Dermis blood vessel endothelial cell (primary cell): ENCODE results near the gene VAPA. TPM values are rescaled to one million over a fixed set of nuclear protein-coding genes. Genes with fewer than 3 reads are reported as not detected.
A peak's percentile ranks its signal among the peaks of the same experiment; 100 is the strongest.
"Not testable (repeated sequence)": the region's sequence is repeated elsewhere in the genome, so short reads cannot be mapped to it uniquely, and the experiment has no call there.

Experiments used
- DNase-seq: peaks from one replicate; pipeline ENCODE4 v3.0.0; 2010
- total RNA-seq: library from RNA; depleted of rRNA; stranded (reverse); fragments of >200 nt; gene quantifications from 2 replicates; pipeline ENCODE4 v1.2.3, GENCODE V29; 2014

Gene VAPA
- total RNA-seq, 1 donor from 2014 or later, result 261 TPM

DNA sequence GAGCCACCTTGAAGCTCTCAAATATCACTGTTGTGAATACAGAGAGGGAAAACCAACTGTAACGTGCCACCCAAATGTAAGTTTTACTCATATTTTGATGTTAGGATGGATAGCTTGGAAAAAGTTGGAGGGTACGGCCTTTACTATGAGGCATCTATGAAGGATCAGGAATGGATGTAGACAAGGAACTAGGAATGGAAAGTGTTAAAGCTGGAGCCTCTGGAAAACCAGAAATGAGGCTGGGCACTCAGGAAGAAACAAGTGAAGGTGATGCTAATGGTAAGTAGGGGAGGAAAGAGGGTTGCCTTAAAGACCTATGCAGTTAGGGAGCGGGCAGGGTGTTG lies 27.8 kb upstream of the VAPA start:
- no peak for DNase-seq

DNA sequence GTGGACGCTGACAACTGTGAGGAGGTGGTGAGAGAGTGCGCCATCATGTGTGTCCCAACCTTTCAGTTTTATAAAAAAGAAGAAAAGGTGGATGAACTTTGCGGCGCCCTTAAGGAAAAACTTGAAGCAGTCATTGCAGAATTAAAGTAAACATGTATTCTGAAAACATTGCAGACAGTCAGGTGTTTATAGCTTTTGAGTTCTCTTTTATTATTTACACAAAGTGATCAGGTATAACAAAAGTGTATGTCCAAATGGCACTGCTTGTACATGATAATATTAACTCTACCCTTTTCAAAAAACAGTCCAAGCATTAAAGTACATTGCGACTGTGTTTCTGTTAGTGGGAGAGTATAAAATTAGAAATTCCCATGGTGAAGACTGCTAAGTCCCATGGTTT lies 25.8 kb upstream of the VAPA start:
- DNase-seq, result no peak

DNA sequence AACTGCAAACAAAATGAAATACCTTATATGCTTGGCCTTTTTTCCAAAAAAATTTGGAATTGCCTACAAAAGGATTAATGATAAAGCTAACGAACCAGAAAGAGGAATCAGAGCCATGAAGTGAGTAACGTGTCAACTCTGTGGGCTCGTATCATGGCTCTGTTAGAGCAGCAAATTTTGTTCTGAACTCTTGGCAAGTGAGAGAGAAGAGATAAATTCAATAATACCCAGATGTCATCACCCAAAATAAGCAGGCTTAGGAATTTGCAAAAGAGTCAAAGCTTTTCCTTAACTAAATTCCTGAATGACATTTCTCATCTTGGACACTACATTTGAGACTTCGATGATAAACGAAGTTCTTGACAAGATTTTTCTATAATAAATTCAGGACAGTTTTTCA lies 23.6 kb upstream of the VAPA start:
- no peak for DNase-seq

DNA sequence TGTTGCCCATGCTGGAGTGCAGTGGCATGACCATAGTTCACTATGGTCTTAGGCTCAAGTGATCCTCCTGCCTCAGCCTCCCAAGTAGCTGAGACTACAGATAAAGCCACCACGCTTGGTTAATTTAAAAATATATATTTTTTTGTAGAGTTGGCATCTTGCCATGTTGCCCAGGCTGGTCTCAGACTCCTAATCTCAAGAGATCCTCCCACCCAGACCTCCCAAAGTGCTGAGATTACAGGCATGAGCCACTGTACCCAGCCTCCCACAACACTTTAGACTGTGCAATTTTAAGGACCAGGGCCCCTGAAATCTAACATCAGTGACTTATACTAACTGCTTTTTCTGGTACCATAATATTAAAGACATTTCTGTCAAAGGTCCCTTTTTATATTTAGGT lies 22.9 kb upstream of the VAPA start:
- DNase-seq, result no peak

DNA sequence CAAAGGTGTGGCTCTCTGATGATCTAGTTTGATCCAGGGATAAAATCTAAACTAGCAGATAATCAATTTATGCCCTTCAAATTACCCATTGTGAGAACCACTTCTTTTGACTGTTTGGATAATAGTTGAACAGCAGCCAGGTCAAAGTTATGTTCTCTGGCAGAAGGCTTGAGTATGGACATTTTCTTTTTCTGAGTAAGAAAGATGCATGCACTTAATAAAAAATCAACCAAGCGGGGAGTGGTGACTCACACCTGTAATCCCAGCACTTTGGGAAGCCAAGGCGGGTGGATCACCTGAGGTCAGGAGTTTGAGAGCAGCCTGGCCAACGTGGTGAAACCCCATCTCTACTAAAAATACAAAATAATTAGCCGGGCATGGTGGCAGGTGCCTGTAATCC lies 22.3 kb upstream of the VAPA start:
- DNase-seq, result not testable (repeated sequence)

DNA sequence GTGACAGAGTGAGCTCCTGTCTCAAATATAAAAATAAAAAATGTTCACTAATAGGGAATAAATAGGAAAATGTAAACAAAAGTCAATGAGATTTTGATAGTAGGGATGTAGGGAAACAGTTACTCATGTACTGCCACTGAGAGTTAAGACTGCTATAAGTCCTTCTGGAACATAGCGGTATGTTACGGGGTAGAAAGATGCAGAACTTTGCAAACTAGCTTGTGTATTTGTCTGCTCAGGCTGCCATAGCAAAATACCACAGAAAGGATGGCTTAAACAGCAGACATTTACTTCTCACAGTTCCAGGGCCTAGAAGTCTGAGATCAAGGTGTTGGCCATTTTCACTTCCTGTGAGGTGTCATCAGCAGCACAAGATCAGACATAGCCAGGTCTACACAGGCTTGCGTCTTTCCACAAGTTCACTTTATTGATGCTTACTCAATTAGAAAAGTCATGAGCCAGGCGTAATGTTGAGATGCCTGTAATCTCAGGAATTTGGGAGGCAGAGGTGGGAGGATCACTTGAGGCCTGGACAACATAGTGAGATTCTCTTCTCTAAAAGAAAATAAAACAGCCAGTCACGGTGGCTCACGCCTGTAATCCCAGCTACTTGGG lies 19.3 kb upstream of the VAPA start:
- no peak for DNase-seq

DNA sequence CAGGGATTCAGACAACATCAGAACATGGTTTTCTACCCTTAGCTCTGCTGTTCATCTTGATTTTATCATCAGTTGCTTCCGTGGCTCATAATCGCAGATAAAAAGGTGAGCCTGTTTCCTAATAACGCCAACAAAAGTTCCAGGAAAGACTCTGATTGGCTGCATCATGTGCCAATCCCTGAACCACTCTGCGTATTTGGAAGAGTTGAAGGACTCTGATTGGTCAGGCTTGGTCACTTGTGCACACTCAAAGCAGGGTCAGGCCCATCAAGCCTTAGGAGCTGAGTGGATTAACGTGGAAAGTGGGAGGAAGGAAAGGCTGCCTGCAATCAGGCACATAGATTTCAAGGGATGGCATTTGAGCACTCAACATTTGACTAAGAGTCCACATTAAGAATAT lies 16.7 kb upstream of the VAPA start:
- no peak for DNase-seq

DNA sequence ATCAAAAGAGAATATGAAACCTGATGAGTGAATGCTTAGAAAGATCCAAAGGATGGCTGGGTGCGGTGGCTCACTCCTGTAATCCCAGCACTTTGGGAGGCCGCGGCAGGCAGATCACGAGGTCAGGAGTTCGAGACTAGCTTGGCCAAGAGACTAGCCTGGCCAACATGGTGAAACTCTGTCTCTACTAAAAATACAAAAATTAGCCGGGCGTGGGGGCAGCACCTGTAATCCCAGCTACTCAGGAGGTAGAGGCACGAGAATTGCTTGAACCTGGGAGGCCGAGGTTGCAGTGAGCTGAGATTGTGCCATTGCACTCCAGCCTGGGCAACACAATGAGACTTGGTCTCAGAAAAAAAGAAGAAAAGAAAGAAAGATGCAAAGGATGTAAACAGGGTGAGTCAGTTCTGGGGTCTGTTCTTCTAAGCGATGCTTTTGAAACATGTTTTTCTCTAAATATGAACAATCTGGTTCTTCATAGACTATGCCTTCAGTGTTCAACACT lies 16.0 kb upstream of the VAPA start:
- not testable (repeated sequence) for DNase-seq

DNA sequence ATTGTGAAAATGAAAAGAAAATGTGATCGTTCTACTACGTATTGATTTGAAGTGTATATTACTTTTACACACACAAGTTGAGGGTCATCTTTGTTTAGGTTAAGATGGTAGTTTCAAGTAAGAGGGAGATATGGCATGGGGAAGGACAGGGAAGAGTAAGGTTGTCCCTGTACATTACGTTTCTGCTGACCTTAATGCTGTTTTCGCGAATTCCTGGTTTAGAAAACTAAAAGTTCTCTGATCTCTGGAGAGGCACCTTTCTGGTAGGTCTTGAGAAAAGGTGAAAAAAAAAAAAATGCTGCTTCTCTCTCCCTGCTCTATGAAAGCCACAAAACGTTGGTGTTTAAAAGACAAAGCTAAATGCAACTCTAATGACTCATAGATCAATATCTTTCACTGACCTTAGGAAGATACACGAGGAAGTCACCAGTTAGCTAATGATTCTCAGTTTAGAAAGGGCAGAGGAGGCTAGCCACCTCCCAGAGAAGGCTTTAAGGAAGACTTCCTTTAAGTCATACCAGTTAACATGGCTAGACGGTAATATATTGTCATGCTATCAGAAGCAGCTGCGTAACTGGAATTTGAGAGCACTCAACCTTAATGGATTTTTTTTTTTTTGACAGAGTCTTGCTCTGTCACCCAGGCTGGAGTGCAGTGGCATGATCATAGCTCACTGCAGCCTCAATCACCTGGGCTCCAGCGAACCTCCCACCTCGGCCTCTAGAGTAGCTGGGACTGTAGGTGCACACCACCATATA lies 14.8 kb upstream of the VAPA start:
- DNase-seq, result peak; percentile 30

DNA sequence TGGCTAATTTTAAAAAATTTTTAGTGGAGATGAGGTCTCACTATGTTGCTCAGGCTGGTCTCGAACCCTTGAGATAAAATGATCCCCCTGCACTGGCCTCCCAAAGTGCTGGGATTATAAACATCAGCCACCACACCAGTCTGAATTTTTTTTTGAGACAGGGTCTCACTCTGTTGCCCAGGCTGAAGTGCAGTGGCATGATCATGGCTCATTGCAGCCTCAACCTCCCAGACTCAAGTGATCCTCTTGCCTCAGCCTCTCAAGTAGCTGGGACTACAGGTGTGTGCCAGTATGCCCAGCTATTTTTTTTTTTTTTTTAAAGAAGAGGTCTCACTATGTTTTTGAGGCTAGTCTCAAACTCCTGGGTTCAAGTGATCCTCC lies 14.3 kb upstream of the VAPA start:
- not testable (repeated sequence) for DNase-seq

DNA sequence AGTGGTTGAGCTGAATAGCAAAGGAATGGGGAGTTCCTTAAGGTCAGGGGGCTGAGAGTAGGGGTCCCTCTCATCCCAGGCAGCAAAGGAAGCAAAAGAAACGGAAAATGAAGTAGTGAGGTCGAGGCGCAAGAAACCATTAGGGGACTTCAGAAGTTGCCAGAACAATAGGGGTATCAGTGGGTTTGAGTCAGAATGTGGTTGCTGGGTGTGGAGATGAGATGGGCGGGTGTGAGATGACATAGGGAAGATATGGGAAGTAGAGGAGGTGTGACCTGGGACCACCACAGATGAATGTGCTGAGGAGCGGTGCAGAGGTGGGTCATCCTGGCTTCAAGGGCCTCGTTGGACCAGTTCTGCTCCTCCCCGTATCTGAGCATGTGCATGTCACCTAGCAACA lies 13.1 kb upstream of the VAPA start:
- no peak for DNase-seq

DNA sequence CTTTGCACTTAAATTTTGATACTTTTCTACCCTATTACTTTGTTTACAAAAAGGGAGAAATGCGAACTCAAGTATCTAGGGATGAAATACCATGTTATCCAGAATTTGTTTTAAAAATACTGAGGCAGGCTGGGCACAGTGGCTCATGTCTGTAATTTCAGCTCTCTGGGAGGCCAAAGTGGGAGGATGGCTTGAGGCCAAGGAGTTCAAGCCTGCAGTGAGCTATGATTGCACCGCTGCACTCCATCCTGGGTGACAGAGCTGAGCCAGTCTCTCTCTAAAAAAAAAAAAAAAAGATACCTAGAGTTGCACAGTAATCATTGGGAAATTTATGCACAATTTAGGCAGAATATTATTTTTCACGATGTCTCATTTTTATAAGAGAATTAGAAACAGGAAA lies 12.4 kb upstream of the VAPA start:
- no peak for DNase-seq

DNA sequence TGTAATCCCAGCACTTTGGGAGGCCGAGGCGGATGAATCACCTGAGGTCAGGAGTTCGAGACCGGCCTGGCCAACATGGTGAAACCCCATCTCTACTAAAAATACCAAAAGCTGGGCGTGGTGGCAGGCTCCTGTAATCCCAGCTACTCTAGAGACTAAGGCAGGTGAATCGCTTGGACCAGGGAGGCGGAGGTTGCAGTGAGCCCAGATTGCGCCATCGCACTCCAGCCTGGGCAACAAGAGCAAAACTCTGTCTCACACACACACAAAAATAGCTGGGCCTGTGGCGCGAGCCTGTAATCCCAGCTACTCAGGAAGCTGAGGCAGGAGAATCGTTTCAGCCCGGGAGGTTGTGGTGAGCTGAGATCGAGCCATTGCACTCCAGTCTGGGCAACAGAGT lies 11.6 kb upstream of the VAPA start:
- not testable (repeated sequence) for DNase-seq

DNA sequence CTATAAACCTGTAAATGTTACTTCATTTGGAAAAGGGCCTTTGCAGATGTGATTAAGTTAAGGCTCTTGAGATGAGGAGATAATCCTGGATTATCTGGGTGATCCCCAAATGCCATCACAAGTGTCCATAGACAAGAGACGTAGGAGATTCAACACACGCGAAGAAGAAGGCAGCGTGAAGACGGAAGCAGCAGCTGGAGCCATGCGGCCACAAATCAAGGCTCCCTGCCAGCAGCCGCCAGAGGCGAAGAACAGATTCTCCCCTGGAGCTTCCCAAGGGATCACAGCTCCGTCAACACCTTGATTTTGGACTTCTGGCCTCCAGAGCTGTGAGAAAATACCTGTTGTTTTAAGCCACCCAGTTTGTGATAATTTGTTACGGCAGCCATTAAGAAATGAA lies 11.0 kb upstream of the VAPA start:
- no peak for DNase-seq

DNA sequence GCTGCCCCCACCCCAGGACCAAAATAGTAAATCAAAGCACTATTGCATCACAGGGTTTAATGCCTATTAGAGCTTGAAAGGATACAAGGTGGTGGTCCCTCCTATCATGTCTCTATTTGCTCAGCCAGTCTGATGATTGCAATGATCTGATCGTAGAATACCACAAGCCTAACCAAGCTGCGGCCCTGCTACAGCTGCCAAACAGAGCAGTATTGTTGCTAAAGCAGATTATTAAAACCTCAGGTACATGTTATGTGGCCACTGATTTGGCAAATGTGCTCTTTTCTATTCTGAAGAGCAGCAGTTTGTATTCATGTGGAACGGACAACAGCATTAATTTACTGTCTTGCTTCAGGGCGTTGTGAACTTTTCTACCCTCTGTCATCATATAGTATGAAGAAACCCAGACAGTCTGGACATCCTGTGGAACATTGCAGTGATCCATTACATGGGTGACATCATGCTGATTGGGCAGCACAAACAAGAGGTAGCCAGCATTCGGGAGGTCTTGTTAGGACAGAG lies 8.4 kb upstream of the VAPA start:
- DNase-seq, result no peak

DNA sequence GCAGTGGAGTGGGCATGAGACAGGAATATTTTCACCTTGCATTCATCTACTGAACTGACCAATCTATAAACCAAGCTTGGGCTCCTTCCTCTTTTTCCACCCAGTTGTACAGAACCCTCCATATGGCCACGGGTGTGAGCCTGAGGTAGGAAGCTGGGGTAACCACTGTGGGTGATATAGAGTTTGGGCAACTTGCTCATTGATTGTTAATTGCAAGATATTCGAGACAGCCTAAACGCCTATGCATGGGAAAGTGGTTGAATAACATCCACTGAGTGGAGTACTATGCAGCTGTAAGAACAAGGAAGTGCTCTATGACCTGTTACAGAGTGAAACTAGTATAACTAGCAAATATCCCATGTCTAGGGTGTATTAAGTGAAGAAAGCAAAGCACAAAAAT lies 7.3 kb upstream of the VAPA start:
- no peak for DNase-seq

DNA sequence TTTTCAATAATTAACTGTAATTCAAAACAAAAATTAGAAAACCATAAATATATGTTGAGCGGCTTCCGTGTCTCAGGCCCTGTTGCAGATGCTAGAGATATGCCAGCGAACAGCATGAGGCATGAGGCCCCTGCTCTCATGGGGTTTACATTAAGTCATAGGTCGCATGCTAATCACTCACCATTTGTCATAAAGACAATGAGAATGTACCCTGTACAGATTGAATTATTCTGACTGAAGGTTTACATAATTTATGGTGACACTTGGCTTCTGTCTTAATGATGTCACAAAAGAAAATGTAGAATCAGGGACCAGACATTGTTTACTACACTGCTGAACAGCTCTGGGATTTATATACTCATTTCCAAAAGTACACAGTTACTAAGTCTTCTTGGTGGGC lies 5.9 kb upstream of the VAPA start:
- no peak for DNase-seq

DNA sequence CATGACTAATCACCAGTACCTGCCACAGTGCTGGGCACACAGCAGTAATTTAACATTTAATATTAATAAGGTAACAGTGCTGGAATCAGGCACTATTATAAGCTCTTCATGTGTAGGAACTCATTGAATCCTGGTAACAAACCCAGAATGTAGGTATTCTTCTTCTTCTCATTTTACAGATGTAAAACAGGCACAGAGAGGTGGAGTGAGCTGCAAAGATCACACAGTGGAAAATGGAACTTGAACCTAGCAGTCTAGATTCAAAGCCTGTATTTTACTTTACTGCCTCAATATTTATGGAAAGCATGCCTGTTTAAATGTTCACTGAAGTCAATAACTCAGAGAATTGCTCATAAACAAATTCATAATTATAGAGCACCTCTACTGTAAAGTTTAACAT lies 3.7 kb upstream of the VAPA start:
- DNase-seq, result no peak

DNA sequence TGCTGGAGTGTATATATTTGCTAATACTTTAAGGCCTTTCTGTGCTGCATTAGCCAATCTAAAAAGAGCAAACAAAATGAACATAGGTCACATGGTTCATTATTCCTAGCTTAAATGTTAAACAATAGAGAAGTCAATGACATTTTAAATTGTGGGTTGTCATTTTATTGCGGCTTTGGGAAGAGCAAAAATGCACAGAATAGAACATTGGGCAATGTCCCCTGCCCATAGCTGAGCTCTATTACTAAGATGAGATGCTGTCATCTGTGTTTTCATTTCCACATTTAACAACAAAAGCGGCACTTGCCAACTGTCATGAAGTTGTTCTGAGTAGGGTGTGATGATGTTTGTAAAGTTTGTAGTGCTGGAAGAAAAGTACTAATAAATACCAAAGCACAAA lies 3.2 kb upstream of the VAPA start:
- DNase-seq, result no peak

DNA sequence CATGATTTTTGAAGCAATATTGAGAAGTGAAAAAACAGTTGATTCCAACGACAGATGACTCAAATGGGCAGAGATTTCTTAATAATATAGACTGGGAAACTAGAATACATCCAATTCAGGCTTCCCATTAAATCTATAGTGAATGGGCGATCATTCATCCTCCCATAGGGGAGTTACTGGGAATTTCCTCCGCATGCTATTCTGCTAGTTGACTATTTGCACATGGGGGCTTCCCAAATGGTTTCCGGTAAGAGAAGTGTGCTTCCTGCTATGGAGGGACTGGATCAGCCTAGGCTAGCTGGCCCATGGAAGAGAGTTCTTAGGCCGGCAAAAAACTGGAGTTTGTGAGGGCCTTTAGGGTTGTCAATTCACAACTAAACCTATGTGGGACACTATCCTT lies 2.6 kb upstream of the VAPA start:
- no peak for DNase-seq

DNA sequence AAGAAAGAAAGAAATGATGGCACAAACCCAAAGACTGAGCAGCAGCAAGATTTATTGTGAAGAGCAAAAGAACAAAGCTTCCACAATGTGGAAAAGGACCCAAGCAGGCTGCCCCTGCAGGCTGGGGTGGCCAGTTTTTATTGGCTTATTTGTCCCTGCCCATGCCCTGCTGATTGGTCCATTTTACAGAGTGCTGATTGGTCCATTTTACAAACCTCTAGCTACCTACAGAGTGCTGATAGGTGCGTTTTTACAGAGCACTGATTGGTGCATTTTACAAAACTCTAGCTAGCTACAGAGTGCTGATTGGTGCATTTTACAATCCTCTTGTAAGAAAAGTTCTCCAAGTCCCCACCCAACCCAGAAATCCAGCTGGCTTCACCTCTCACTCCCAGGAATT lies 1.5 kb upstream of the VAPA start:
- not testable (repeated sequence) for DNase-seq

DNA sequence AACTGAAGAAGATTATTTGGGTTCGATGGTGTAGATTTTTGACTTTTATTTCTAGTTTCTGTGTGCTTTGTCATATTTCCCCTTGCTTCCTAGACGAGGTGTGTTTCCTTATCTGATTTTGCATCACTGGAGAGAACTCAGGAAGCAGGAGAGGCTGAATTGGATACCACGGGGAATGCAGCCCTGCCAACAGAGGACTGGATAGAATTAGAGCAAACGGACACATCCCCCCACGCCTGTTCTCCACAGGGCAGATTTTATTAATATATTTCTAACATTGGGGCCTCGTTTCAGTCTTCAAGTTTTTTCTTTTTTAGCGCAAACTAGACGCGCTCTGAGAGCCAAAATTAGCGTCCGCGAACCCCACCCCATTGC lies 678 bp upstream of the VAPA start:
- no peak for DNase-seq

DNA sequence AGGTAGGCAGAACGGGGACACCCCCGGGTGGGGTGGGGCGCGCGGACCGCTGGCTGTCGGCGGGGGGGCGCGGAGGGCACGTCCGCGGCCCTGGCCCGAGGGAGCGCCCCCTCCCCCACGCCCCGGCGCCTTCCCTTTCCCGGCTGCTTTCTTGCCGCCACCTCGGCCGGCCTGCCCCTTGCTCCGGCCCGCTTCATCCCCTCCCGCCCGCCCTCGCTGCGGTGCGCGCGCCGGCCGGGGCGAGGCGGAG lies 443 bp downstream of the VAPA start:
- no peak for DNase-seq

DNA sequence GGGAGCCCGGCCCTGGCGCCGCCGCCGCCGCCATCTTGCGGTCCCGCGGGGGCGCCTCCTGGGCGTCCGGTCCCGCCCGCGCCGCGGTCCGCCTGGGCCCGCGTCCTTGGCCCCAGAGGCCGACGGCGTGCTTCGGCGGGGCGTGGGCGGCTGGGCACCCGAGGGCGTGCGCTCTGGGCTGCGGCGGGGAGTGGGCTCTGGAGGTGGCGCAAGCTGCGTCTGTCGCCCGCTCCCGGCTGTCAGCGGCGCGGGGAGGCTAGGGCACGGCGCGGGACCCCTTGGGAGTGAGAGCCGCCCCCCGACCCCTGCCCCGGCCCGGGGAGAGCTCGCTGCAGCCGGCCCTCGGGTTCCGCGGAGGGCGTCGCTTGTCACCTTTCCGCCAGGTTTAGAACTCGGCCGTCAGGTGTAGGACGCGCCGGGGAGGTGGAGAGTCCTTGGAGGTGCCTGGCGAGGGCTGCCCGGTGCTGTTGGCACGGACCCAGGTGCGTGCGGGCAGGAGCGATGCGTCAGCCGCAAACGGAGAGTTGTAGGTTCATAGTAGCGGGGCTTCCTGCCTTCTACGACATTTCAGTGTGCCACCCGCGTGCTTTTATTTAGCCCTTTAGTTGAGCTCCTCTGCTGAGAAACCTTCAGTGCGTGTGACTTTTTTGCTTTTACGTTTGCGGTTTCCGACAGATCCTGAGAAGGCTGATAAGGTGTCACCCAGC lies 921 bp downstream of the VAPA start:
- peak; percentile 92 for DNase-seq
